Psoas muscle (tissue), 8 donors: Measurements from ENCODE around the gene OSM. TPM values are rescaled to one million over a fixed set of nuclear protein-coding genes. Genes with fewer than 3 reads are reported as not detected.

ENCODE experiments used
- ATAC-seq, 4 donors: fragments of 200-7000 bp; cut with Tn5 transposase; one replicate each; pipeline ENCODE4 v1.9.1; 2020; ENCODE audit warnings: moderate library complexity in 3 of 4, mild to moderate bottlenecking in 2 of 4
- DNase-seq, 2 donors: peaks; one replicate each; pipeline ENCODE4 v3.0.0-alpha.2; 2020
- H3K27ac ChIP-seq: fragments of 200-600 bp; one replicate; pipeline ENCODE4 v1.8.0; 2022
- H3K27me3 ChIP-seq, 3 donors: fragments of 200-600 bp in 1 of 3; one replicate each; pipeline versions ENCODE4 v1.6.1 to v1.8.0; 2013 to 2022; ENCODE audit warnings: low read length in 2 of 3, mild to moderate bottlenecking in 2 of 3, moderate library complexity in 1 of 3; ENCODE audit not compliant: insufficient read depth in 3 of 3
- H3K36me3 ChIP-seq, 2 donors: fragments of 200-600 bp in 1 of 2; one replicate each; pipeline versions ENCODE4 v1.6.1 to v1.8.0; 2013 to 2022; ENCODE audit warnings: low read depth in 1 of 2, mild to moderate bottlenecking in 1 of 2, moderate library complexity in 1 of 2; ENCODE audit not compliant: insufficient read depth in 1 of 2
- H3K4me1 ChIP-seq: fragments of 200-600 bp; one replicate; pipeline ENCODE4 v1.8.0; 2022
- H3K4me3 ChIP-seq: fragments of 200-600 bp; one replicate; pipeline ENCODE4 v1.8.0; 2022; ENCODE audit warnings: mild to moderate bottlenecking
- H3K9me3 ChIP-seq: fragments of 200-600 bp; one replicate; pipeline ENCODE4 v1.8.0; 2022
- CTCF ChIP-seq: fragments of 200-600 bp; IDR thresholded peaks from one replicate; pipeline ENCODE4 v1.8.0; 2022; ENCODE audit warnings: antibody characterized with exemption
- WGBS, 3 donors: extraction: QIAGEN DNeasy Blood & Tissue Kit; methylation state at CpG; one replicate each; pipeline versions ENCODE4 v1.1.6 to v1.1.7; 2013; 5-methylcytosine and 5-hydroxymethylcytosine counted together
- intact Hi-C, 2 donors: fragments of 100-400 bp; cut with DNase I; formaldehyde crosslinking; loops; one replicate each; pipeline versions ENCODE4 v1.11.0 to v1.14.2; 2022
- polyA plus RNA-seq, 3 donors: library from polyadenylated mRNA; stranded (reverse); fragments of 200-250 nt; gene quantifications; one replicate each; pipeline ENCODE4 v1.2.3, GENCODE V29; 2013
- total RNA-seq, 4 donors: library from RNA; stranded (reverse); fragmentation: NEBNext Ultra II Directional in 2 of 4; extraction: Animal tissue kit (Norgen Biotek cat#: 25700) in 2 of 4; gene quantifications; one replicate each; pipeline versions ENCODE4 v1.2.1 to v1.2.4, GENCODE V29; 2021 to 2023
- donor health status: healthy with polysubstance abuse.
- donor health status: DM: no; HTN: no; CAD: no; lungs with moderate emphysema.
- donor health status: Bipolar disorder and iron deficiency.
- donor health status: healthy.
- donor health status: DM: yes; HTN: yes; CAD: no.
- donor health status: DM: no; HTN: no; CAD: no.
- donor health status: DM: no; HTN: no; CAD: no.
- donor health status: DM: yes; HTN: yes; CAD: no.

The OSM gene
- total and polyA plus RNA-seq, 7 donors, result 0.08 to 0.39 (median 0.23) TPM; not detected in 3

GRCh38 chr22:30275625-30276024 lies 9.0 kb upstream of the OSM start:
- DNase-seq, result no peak
- WGBS, 3 donors, result 73 to 78% (median 74%) methylated on average over 8 of the region's 8 CpGs
- intact Hi-C loops, result no loop called here
- Histone ChIP-seq H3K36me3 (no peaks in the 10 kb centered on the region), H3K4me1 (peaks cover 3% of the 10 kb centered on the region), H3K27me3 (peaks cover 0 to 3% (median 2%) of the 10 kb centered on the region in 3 donors), H3K27ac (no peak overlapping the region), H3K9me3 (no peaks in the 10 kb centered on the region), H3K4me3 (no peak overlapping the region)
- ATAC-seq, result no peak
- no peak for TF ChIP-seq CTCF

DNA sequence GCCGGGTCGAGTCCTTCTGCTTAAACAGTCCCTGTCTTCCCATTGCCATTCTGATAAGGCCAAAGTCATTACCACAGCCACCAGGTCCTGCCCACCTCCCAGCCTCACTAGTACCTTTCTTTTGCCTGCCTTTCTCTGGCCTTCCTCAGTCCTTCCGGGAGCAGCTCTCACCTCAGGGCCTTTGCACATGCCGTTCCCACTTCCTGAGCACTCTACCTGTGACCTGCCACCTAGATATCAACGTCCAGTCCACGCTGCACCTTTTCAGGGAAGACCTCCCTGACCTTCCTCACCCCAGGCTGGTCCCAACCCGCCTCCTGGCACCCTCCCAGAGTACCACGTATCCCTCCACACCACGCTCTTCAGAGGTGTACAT lies 7.8 kb upstream of the OSM start:
- no peak for TF ChIP-seq CTCF
- WGBS, 3 donors, result 87 to 91% (median 87%) methylated on average over 9 of the region's 9 CpGs
- no peak for ATAC-seq

GRCh38 chr22:30273711-30274436 lies 7.2 kb upstream of the OSM start:
- Histone ChIP-seq H3K4me1 (peaks cover 3% of the 10 kb centered on the region), H3K36me3 (no peaks in the 10 kb centered on the region), H3K27ac (no peak overlapping the region), H3K4me3 (no peak overlapping the region), H3K9me3 (no peaks in the 10 kb centered on the region), H3K27me3 (peaks cover 0 to 2% (median 0%) of the 10 kb centered on the region in 3 donors)
- intact Hi-C loops, result no loop called here
- WGBS, 3 donors, result 47 to 64% (median 63%) methylated on average over 10 of the region's 10 CpGs
- TF ChIP-seq CTCF, result no peak
- DNase-seq, result no peak
- ATAC-seq, result no peak

More for the DNA sequence above, 7.8 kb upstream of the OSM start:
- DNase-seq, result no peak
- Histone ChIP-seq H3K27me3 (peaks cover 0 to 2% (median 0%) of the 10 kb centered on the region in 3 donors), H3K9me3 (no peaks in the 10 kb centered on the region), H3K27ac (no peak overlapping the region), H3K4me3 (no peak overlapping the region), H3K4me1 (peaks cover 3% of the 10 kb centered on the region), H3K36me3 (no peaks in the 10 kb centered on the region)
- intact Hi-C loops, result no loop called here

GRCh38 chr22:30272781-30273601 lies 6.3 kb upstream of the OSM start:
- TF ChIP-seq CTCF, result no peak
- H3K4me1 ChIP-seq, result peaks cover 3% of the 10 kb centered on the region
- H3K36me3 ChIP-seq, result no peaks in the 10 kb centered on the region
- intact Hi-C loops, result no loop called here
- ATAC-seq (no peak), DNase-seq (no peak)
- 77 to 81% (median 80%) methylated on average over 16 of the region's 16 CpGs for WGBS, 3 donors
- no peaks in the 10 kb centered on the region for H3K27me3 ChIP-seq
- H3K27ac ChIP-seq, result no peak overlapping the region
- no peak overlapping the region for H3K4me3 ChIP-seq
- H3K9me3 ChIP-seq, result no peaks in the 10 kb centered on the region
